Heart right ventricle (tissue), 16 donors: ENCODE results near the gene HNRNPA2B1. TPM values are rescaled to one million over a fixed set of nuclear protein-coding genes. Genes with fewer than 3 reads are reported as not detected.

Experiments used
- ATAC-seq, 8 donors: fragments of 200-7000 bp; cut with Tn5 transposase; one replicate each; pipeline ENCODE4 v1.9.1; 2020; ENCODE audit warnings: mild to moderate bottlenecking in 8 of 8, moderate library complexity in 8 of 8, moderate number of reproducible peaks in 1 of 8
- DNase-seq, 2 donors: peaks; one replicate each; pipeline ENCODE4 v3.0.0-alpha.2; 2020
- H3K27ac ChIP-seq, 10 donors: fragments of 200-600 bp; sonication (generic) in 2 of 10; one replicate each; pipeline versions ENCODE4 v1.5.0 to v1.8.0; 2020 to 2022; ENCODE audit warnings: mild to moderate bottlenecking in 3 of 10
- H3K27me3 ChIP-seq, 7 donors: fragments of 200-600 bp; one replicate each; pipeline ENCODE4 v1.8.0; 2021 to 2022; ENCODE audit warnings: mild to moderate bottlenecking in 2 of 7
- H3K36me3 ChIP-seq, 9 donors: fragments of 200-600 bp; sonication (generic) in 1 of 9; one replicate each; pipeline versions ENCODE4 v1.5.0 to v1.8.0; 2020 to 2022; ENCODE audit warnings: mild to moderate bottlenecking in 2 of 9
- H3K4me1 ChIP-seq, 9 donors: fragments of 200-600 bp; sonication (generic) in 1 of 9; one replicate each; pipeline versions ENCODE4 v1.5.0 to v1.8.0; 2020 to 2022; ENCODE audit warnings: mild to moderate bottlenecking in 4 of 9
- H3K4me3 ChIP-seq, 10 donors: fragments of 200-600 bp; sonication (generic) in 2 of 10; one replicate each; pipeline versions ENCODE4 v1.5.0 to v1.8.0; 2020 to 2022; ENCODE audit warnings: mild to moderate bottlenecking in 7 of 10, moderate library complexity in 2 of 10
- H3K9me3 ChIP-seq, 11 donors: fragments of 200-600 bp in 10 of 11; sonication (generic) in 2 of 11; one replicate each; pipeline versions ENCODE4 v1.5.0 to v1.8.0; 2013 to 2022; ENCODE audit warnings: mild to moderate bottlenecking in 2 of 11, control low read depth in 1 of 11, moderate library complexity in 1 of 11
- CTCF ChIP-seq, 9 donors: fragments of 200-600 bp; sonication (generic) in 2 of 9; IDR thresholded peaks; one replicate each; pipeline versions ENCODE4 v1.5.0 to v1.8.0; 2021 to 2022; ENCODE audit warnings: antibody characterized with exemption in 9 of 9, mild to moderate bottlenecking in 5 of 9, moderate library complexity in 1 of 9
- WGBS, 2 donors: extraction: QIAGEN DNeasy Blood & Tissue Kit; methylation state at CpG; one replicate each; pipeline ENCODE4 v1.1.7; 2013; ENCODE audit warnings: inconsistent platforms in 1 of 2; 5-methylcytosine and 5-hydroxymethylcytosine counted together
- intact Hi-C, 10 donors: fragments of 100-400 bp; cut with DNase I; formaldehyde crosslinking; loops; one replicate each; pipeline versions ENCODE4 v1.11.1 to v1.14.2; 2022
- polyA plus RNA-seq, 2 donors: library from polyadenylated mRNA; stranded (reverse); fragments of 200-250 nt; gene quantifications; one replicate each; pipeline ENCODE4 v1.2.3, GENCODE V29; 2013
- total RNA-seq, 10 donors: library from RNA; stranded (reverse); fragmentation: NEBNext Ultra II Directional in 3 of 10; extraction: Animal tissue kit (Norgen Biotek cat#: 25700) in 3 of 10; gene quantifications; one replicate each; pipeline versions ENCODE4 v1.2.1 to v1.2.4, GENCODE V29; 2021 to 2023
- donor health status: Arrhythmogenic right ventricular cardiomyopathy.
- donor health status: ischemic (EF 13 %, LVEDD 7.1; RV severe dilation, severe dysfunction).
- donor health status: healthy with polysubstance abuse.
- donor health status: DM: no; HTN: yes; CAD: no.
- donor health status: DM: no; HTN: no; CAD: no.
- donor health status: ischemic (EF 25% LVEDD 6.9; RV normal size, moderate dysfunction).
- donor health status: ischemic (EF 25% LVEDD 5.7; RV mildly dilated, moderate dysfunction).
- donor health status: healthy.
- donor health status: DM: yes; HTN: yes; CAD: no.
- donor health status: Ischemic cardiomyopathy.
- donor health status: ischemic (EF 35%, LVEDD 5.7; RV mildly dilated, moderate dysfunction).
- donor health status: nonischemic (EF 11% LVEDD 7.7; RV severe dilation, severe dysfunction).
- donor health status: DM: yes; HTN: yes; CAD: no.
- donor health status: PGD.
- donor health status: ischemic (EF 29% LVEDD 5.4; RV normal size, mild dysfunction).
- donor health status: nonischemic (EF 23%, LVEDD 6.1; RV moderate dilation, normal function).

The HNRNPA2B1 gene
- total and polyA plus RNA-seq, 12 donors = 364 to 667 (median 404) TPM

- intact Hi-C loops = no loop called here
- Histone ChIP-seq H3K4me3 (no peak overlapping the region), H3K27me3 (peaks cover 0 to 33% (median 9%) of the 10 kb centered on the region in 7 donors), H3K27ac (no peak overlapping the region), H3K9me3 (no peaks in the 10 kb centered on the region), H3K4me1 (peaks cover 0 to 7% (median 0%) of the 10 kb centered on the region in 9 donors), H3K36me3 (no peaks in the 10 kb centered on the region)
- DNase-seq (no peak), ATAC-seq (no peak)
- no peak for TF ChIP-seq CTCF (IDR thresholded peaks at IDR 0.05)
- WGBS, 2 donors = 79 to 83% methylated on average over 4 of the region's 4 CpGs
These were observed 55.3 kb downstream of the HNRNPA2B1 start for GRCh38 chr7:26145238-26145637.

DNA sequence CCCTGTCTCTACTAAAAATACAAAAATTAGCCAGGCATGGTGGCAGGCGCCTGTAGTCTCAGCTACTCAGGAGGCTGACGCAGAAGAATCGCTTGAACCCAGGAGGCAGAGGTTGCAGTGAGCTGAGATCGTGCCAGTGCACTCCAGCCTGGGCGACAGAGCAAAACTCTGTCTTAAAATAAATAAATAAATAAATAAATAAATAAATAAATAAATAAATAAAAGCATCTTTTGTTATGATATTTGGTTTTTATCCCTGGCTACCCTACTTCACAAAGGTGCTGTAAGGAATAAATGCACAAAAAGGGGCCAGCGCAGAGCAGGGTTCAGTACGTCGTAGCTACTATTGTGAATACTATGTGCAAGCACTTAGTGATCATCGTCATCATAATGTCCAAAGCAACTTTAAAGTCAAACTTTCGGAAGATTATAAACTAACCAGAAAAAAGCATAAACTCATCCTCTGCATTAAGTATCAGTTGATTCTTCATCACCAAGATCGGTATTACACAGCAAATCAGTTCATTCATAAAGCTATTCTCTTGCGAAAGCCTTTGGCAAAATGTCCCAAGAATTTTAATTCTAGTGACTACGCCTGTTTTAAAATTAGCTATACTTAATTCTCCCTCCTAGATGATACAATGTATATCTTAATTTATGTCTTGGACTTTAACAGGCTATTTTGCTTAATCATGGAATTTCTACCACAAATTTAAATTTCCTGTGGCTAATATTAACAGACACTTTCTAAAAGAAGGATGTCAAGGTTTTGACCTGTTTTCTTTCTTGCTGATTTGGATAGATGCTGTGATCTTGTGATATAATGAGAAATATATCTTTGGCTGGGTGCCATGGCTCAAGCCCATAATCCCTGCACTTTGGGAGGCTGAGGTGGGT, 56.1 kb downstream of the HNRNPA2B1 start:
- Histone ChIP-seq H3K4me1 (peaks cover 0 to 7% (median 0%) of the 10 kb centered on the region in 9 donors), H3K4me3 (no peak overlapping the region), H3K36me3 (no peaks in the 10 kb centered on the region), H3K27me3 (peaks cover 0 to 27% (median 9%) of the 10 kb centered on the region in 7 donors), H3K27ac (no peak overlapping the region), H3K9me3 (no peaks in the 10 kb centered on the region)
- ATAC-seq (no peak), DNase-seq (no peak)
- no peak for TF ChIP-seq CTCF (IDR thresholded peaks at IDR 0.05)
- WGBS, 2 donors = 90 to 96% methylated on average over 13 of the region's 13 CpGs
- intact Hi-C loops = no loop called here

- DNase-seq (no peak), ATAC-seq (no peak)
- intact Hi-C loops = no loop called here
- no peak overlapping the region for H3K27ac ChIP-seq
- H3K36me3 ChIP-seq = no peaks in the 10 kb centered on the region
- H3K27me3 ChIP-seq = peaks cover 0 to 27% (median 9%) of the 10 kb centered on the region in 7 donors
- no peak for TF ChIP-seq CTCF (IDR thresholded peaks at IDR 0.05)
- no peak overlapping the region for H3K4me3 ChIP-seq
- 59 to 60% methylated on average over 5 of the region's 5 CpGs for WGBS, 2 donors
- no peaks in the 10 kb centered on the region for H3K9me3 ChIP-seq
- peaks cover 0 to 7% (median 0%) of the 10 kb centered on the region in 9 donors for H3K4me1 ChIP-seq
These were observed 57.1 kb downstream of the HNRNPA2B1 start for GRCh38 chr7:26143298-26144048.

DNA sequence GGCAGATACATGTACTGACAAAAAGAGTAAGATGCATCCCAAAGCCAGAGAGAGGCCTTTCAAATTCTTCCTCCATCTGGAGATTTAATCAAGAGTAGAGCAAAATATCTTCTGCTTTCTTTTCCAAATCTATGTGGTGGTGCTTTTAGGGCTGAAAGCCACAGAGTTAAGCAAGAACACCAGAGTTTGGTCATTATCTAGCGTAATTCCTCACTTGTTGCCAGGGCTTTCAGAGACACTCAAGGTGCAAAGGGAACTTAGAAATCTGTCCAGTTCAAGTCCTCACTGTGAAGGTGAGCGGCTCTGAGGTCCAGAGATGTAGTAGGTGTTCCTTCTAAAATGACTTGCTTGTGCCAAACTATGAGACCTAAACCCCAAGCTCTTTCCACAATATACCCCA, 59.5 kb downstream of the HNRNPA2B1 start:
- Histone ChIP-seq H3K36me3 (no peaks in the 10 kb centered on the region), H3K4me3 (no peak overlapping the region), H3K9me3 (no peaks in the 10 kb centered on the region), H3K27me3 (peaks cover 0 to 23% (median 9%) of the 10 kb centered on the region in 7 donors), H3K4me1 (peaks cover 0 to 7% (median 0%) of the 10 kb centered on the region in 9 donors), H3K27ac (no peak overlapping the region)
- 93 to 96% methylated on average over 2 of the region's 2 CpGs for WGBS, 2 donors
- intact Hi-C loops = no loop called here
- DNase-seq (no peak), ATAC-seq (no peak)
- TF ChIP-seq CTCF (IDR thresholded peaks at IDR 0.05) = no peak
